ENCODE data around the gene TAOK3. TPM values are rescaled to one million over a fixed set of nuclear protein-coding genes. Genes with fewer than 3 reads are reported as not detected.
"Not testable (repeated sequence)": the region's sequence is repeated elsewhere in the genome, so short reads cannot be mapped to it uniquely, and the experiment has no call there.

Gene TAOK3
- total RNA-seq, 1 experiment from 2014 or later: 8.5 TPM

DNA sequence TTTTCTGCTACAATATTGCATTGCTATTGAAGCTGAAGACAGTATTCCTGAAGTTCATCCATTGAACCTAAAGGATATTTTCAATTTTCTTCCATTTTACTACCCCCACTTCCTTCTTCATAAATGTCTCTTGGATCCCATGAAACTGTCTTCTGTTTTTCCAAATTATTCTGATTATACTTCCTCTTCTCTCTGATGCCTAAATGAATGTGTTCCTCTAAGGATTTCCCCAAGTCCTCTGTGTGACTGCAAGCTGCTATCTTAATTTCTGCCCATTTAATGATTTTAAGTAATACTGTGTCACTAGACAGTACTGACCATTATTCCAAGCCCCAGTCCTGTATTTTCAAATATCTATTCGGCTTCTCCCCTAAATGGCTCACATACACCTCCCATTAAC, 102.9 kb downstream of the TAOK3 start:
- in situ Hi-C loops (cut with HindIII; ENCODE audit: low pct_unique_long_range_greater_than_20kb, low sequenced_read_pairs): no loop called here
- DNase-seq (ENCODE audit: low read depth): no peak

DNA sequence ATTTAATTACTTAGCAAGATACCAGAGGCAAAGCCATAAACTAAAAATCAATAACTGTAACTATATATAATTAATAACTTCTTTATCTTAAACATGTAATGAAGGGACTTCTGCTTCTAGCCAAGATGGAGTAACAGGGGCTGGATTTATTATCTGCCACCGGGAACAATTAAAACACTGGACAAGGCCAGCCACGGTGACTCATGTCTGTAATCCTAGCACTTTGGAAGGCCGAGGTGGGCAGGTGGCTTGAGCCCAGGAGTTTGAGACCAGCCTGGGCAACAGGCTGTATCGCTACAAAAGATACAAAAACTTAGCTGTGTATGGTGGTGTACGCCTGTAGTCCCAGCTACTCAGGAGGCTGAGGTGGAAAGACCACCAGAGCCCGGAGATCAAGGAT, 113.6 kb downstream of the TAOK3 start:
- no peak for DNase-seq (ENCODE audit: low read depth)

GRCh38 chr12:118256352-118256751, 116.4 kb downstream of the TAOK3 start:
- no peak for DNase-seq (ENCODE audit: low read depth)
- in situ Hi-C loops (cut with HindIII; ENCODE audit: low pct_unique_long_range_greater_than_20kb, low sequenced_read_pairs): no loop called here

More for the DNA sequence above, 113.6 kb downstream of the TAOK3 start:
- in situ Hi-C loops (cut with HindIII; ENCODE audit: low pct_unique_long_range_greater_than_20kb, low sequenced_read_pairs): no loop called here

- no peak for DNase-seq (ENCODE audit: low read depth)
- in situ Hi-C loops (cut with HindIII; ENCODE audit: low pct_unique_long_range_greater_than_20kb, low sequenced_read_pairs): no loop called here
Observed at GRCh38 chr12:118249547-118249946, 123.2 kb downstream of the TAOK3 start.

DNA sequence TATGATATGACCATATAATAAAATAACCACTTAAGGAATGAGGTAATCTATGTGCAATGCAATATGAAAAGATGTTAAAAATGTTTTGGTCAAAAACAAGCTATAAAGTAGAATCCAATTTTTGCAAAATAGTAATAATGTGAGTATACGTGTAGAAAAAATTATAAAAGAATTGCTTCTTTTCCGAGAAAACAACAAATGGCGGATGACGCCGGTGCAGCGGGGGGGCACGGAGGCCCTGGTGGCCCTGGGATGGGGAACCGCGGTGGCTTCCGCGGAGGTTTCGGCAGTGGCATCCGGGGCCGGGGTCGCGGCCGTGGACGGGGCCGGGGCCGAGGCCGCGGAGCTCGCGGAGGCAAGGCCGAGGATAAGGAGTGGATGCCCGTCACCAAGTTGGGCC, 126.8 kb downstream of the TAOK3 start:
- DNase-seq (ENCODE audit: low read depth); in situ Hi-C loops (cut with HindIII; ENCODE audit: low pct_unique_long_range_greater_than_20kb, low sequenced_read_pairs): not testable (repeated sequence)

- no peak for DNase-seq (ENCODE audit: low read depth)
- in situ Hi-C loops (cut with HindIII; ENCODE audit: low pct_unique_long_range_greater_than_20kb, low sequenced_read_pairs): no loop called here
Observed at GRCh38 chr12:118238888-118239287, 133.8 kb downstream of the TAOK3 start.

- DNase-seq (ENCODE audit: low read depth): no peak
- in situ Hi-C loops (cut with HindIII; ENCODE audit: low pct_unique_long_range_greater_than_20kb, low sequenced_read_pairs): no loop called here
Observed at GRCh38 chr12:118237908-118238307, 134.8 kb downstream of the TAOK3 start.

DNA sequence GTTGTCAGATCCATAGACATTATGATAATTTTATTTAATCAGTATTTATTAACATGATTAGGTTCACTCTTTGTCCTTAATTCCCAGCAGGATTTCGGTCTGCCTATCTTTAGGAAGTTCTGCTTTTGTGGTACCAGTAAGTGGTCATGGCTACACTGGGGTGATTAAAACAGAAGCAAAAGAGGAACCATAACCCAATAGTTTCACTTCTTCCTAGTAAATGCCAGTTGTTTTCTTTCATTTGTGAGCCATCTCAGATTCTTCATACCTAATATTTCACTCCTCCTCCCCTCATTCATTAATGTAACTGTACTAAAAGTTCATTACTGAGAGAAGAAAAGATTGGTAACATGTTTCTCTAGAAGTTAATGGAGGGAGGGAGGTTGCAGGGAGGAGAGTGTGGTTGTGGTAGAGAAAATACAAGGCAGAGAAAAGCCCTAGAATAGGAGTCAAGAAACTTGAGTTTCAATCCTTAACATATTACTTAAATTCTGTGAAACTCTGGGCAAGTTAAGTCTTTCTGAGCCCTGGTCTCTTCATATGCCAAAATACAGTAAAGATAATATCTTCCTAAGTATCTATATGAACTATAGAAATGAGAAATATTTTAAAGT, 135.5 kb downstream of the TAOK3 start:
- in situ Hi-C loops (cut with HindIII; ENCODE audit: low pct_unique_long_range_greater_than_20kb, low sequenced_read_pairs): no loop called here
- no peak for DNase-seq (ENCODE audit: low read depth)

GRCh38 chr12:118220702-118221101, 152.0 kb downstream of the TAOK3 start:
- DNase-seq (ENCODE audit: low read depth): no peak
- in situ Hi-C loops (cut with HindIII; ENCODE audit: low pct_unique_long_range_greater_than_20kb, low sequenced_read_pairs): no loop called here

- in situ Hi-C loops (cut with HindIII; ENCODE audit: low pct_unique_long_range_greater_than_20kb, low sequenced_read_pairs): no loop called here
- peak; percentile 21 for DNase-seq (ENCODE audit: low read depth)
Observed at GRCh38 chr12:118219772-118220171, 152.9 kb downstream of the TAOK3 start.

DNA sequence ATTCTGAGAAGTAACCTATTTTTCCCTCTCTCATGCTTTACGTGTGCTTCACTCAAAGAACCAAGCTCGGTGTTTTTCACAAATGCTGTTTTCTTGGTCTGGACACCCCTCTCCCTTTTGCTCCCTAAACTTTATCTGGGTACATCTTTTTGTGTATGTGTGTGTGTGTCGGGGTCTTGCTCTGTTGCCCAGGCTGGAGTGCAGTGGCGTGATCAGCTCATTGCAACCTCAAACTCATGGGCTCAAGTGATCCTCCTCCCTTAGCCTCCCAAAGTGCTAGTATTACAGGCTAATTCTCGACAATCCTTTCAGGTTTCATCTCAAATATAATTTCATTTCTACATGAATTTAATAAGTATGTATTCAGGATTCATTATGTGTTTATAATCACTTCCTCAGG, 153.6 kb downstream of the TAOK3 start:
- in situ Hi-C loops (cut with HindIII; ENCODE audit: low pct_unique_long_range_greater_than_20kb, low sequenced_read_pairs): no loop called here
- DNase-seq (ENCODE audit: low read depth): no peak

- no peak for DNase-seq (ENCODE audit: low read depth)
- in situ Hi-C loops (cut with HindIII; ENCODE audit: low pct_unique_long_range_greater_than_20kb, low sequenced_read_pairs): no loop called here
Observed at GRCh38 chr12:118213452-118213851, 159.3 kb downstream of the TAOK3 start.

GRCh38 chr12:118212606-118213005, 160.1 kb downstream of the TAOK3 start:
- DNase-seq (ENCODE audit: low read depth): no peak
- in situ Hi-C loops (cut with HindIII; ENCODE audit: low pct_unique_long_range_greater_than_20kb, low sequenced_read_pairs): no loop called here

- no peak for DNase-seq (ENCODE audit: low read depth)
- in situ Hi-C loops (cut with HindIII; ENCODE audit: low pct_unique_long_range_greater_than_20kb, low sequenced_read_pairs): no loop called here
Observed at GRCh38 chr12:118206107-118206412, 166.6 kb downstream of the TAOK3 start.

DNA sequence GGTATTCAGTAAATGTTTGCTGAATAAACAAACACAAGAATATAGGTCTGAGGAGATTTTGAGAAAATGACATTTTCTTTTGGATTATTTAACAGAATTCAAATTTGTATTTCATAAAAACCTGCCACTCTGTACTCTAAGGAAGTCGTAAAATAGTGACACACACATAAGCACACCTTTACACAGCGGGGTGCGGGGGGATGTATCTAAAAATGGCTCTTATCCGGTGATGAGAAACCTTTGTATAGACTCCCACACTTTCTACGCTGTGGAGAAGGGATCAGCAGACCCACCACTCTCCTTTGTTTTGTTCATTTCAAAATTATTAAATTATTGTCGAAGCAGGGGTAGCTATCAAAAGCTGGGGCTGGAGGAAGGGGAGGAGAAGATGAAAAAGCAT, 178.7 kb downstream of the TAOK3 start:
- in situ Hi-C loops (cut with HindIII; ENCODE audit: low pct_unique_long_range_greater_than_20kb, low sequenced_read_pairs): no loop called here
- no peak for DNase-seq (ENCODE audit: low read depth)

- in situ Hi-C loops (cut with HindIII; ENCODE audit: low pct_unique_long_range_greater_than_20kb, low sequenced_read_pairs): no loop called here
- DNase-seq (ENCODE audit: low read depth): no peak
Observed at GRCh38 chr12:118193477-118193876, 179.2 kb downstream of the TAOK3 start.

DNA sequence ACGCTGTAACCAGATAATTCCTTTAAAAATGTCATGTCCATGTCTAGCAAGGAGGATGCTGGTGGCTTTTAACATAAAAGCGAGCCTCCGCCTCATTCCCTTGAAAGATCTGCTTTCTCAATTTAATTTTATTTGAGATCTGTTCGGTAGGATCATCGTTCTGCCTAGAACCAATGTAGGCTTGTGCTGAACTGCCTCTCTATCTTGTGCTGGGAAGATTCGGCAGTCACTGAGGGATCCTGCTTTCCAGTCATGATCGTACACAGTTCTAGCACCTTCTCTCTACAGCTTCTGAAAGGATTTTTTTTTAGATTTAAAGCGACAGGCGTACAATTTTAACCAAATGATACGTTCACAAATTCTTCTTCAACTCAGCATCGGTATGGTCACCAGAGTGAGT, 182.4 kb downstream of the TAOK3 start:
- in situ Hi-C loops (cut with HindIII; ENCODE audit: low pct_unique_long_range_greater_than_20kb, low sequenced_read_pairs): no loop called here

DNA sequence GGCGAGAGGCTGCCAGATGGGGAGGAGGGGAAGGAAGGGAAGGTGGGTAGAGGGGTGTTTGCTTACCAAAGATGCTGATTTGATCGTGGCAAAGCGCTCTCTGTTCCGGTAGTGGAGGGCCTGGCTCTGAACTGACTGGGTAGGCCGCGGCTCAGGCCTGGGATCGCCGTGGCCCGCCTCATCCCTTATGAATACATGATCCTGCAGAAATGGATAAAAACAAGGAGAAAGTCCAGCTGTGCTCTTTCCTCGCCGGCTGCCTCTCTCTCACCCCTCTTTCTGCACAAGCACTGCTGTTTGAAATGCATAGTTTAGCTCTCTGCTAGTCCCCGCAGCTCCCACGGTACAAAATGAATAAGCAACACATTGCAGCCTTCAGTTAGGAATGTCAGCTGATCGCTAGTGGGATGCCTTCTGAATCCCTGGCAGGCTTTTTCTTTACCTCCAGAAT, 182.9 kb downstream of the TAOK3 start:
- in situ Hi-C loops (cut with HindIII; ENCODE audit: low pct_unique_long_range_greater_than_20kb, low sequenced_read_pairs): no loop called here
- DNase-seq (ENCODE audit: low read depth): no peak

More for the DNA sequence above, 182.4 kb downstream of the TAOK3 start:
- no peak for DNase-seq (ENCODE audit: low read depth)

GRCh38 chr12:118188690-118189371, 183.9 kb downstream of the TAOK3 start:
- DNase-seq (ENCODE audit: low read depth): no peak
- in situ Hi-C loops (cut with HindIII; ENCODE audit: low pct_unique_long_range_greater_than_20kb, low sequenced_read_pairs): no loop called here

DNA sequence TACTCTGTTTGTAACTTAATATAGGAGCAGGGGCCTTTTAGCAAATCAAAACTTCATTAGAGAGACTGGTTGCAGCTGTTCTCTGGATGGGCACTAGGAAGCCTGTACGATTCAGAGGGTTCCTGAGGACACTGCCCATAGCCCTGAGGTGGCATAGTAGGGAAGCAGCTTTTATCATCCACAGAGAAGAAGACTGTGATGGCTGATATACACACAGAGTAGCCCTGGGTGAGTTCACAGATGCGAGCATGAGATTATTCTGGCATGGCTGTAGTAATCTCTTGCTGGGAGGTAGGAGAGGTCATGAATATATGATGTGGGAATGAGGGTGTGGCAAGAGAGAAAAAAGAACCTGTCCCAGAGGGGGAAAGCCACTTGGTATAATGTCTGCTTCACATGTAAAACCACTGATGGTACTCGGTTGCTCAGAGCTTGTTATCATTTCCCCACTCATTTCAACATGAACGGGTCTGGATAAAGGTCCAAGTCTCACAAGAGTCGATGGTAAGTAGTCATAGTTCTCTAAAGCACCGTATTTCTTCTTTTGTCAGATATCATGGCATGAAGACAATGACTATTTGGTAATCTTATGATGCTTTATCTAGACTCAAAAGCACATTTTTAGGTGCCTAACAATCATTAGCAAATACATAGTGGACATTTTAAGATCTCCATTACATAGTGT, 184.8 kb downstream of the TAOK3 start:
- in situ Hi-C loops (cut with HindIII; ENCODE audit: low pct_unique_long_range_greater_than_20kb, low sequenced_read_pairs): no loop called here
- no peak for DNase-seq (ENCODE audit: low read depth)

Measured in Caki2 (cell line).